ENCODE results near the gene ODF4.

GRCh38 chr17:8368193-8368592 lies 28.6 kb downstream of the ODF4 start:
- no peak for TF ChIP-seq YY1 (IDR thresholded peaks at IDR 0.05; ENCODE audit: insufficient read depth, insufficient read length)
- no peak for TF ChIP-seq ZNF274 (IDR thresholded peaks at IDR 0.05; ENCODE audit: low read depth, low read length)

Measured in NT2/D1 (cell line).